ENCODE measurements around the gene BEND5. TPM values are rescaled to one million over a fixed set of nuclear protein-coding genes. Genes with fewer than 3 reads are reported as not detected.

Gene BEND5, protein sequence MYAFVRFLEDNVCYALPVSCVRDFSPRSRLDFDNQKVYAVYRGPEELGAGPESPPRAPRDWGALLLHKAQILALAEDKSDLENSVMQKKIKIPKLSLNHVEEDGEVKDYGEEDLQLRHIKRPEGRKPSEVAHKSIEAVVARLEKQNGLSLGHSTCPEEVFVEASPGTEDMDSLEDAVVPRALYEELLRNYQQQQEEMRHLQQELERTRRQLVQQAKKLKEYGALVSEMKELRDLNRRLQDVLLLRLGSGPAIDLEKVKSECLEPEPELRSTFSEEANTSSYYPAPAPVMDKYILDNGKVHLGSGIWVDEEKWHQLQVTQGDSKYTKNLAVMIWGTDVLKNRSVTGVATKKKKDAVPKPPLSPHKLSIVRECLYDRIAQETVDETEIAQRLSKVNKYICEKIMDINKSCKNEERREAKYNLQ
- 0.60 and 1.2 TPM in 2 replicates for total RNA-seq

DNA sequence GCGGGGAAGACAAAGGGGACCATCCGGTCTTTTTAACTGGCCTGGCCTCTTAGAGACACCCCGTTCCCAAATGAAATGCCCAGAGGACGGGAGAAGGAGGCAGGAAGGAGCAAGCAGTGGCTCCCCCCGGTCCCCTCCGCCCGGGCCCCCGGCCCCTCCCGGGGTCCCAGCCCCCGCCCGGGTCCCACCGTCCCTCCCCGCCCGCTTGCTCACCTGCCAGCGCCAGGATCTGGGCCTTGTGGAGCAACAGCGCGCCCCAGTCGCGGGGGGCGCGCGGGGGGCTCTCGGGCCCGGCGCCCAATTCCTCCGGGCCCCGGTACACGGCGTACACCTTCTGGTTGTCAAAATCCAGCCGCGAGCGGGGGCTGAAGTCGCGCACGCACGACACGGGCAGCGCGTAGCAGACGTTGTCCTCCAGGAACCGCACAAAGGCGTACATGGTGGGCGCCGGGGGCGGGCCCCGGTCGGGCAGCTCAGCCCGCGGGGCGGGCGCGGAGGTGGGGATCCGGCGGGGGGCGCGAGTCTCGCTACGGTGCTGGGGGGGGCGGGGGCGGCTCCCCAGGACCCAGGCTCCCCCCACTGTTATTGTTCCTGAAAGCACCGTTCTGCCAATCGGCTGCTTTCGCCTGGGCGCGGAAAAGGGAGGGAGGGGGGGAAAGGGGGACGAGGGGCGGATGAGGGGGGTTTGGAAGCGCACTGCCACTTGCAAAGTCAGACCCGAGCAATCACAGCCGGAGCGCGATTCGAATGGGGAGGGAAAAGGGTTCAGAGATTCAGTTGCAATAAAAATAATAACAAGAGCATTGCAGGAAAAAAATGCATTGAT, at the start of gene BEND5:
Gene BEND5, minus strand, starts transcription at position 499 of the 826 bp plus-strand sequence. Its CDS starts 60 bp downstream, at position 439.

Measured in smooth muscle cell of the umbilical artery (primary cell).